Coronary artery (tissue), 2 donors: ENCODE measurements around the gene ZNF320.
A peak's percentile ranks its signal among the peaks of the same experiment; 100 is the strongest.
"Not testable (repeated sequence)": the region's sequence is repeated elsewhere in the genome, so short reads cannot be mapped to it uniquely, and the experiment has no call there.

Experiments used
- DNase-seq: peaks from one replicate; pipeline ENCODE4 v3.0.0-alpha.2; 2017; ENCODE audit warnings: low spot score
- H3K27ac ChIP-seq, 2 donors: fragments of 200-600 bp; sonication (generic); one replicate each; pipeline ENCODE4 v1.5.1; 2016 to 2019
- H3K4me3 ChIP-seq: fragments of 200-600 bp; sonication (generic); 2 replicates; pipeline ENCODE4 v1.5.1; 2016; ENCODE audit warnings: mild to moderate bottlenecking, moderate library complexity
- CTCF ChIP-seq: fragments of 200-600 bp; sonication (generic); IDR thresholded peaks from one replicate; pipeline ENCODE4 v1.5.1; 2019; ENCODE audit warnings: antibody characterized with exemption

ZNF320 gene

DNA sequence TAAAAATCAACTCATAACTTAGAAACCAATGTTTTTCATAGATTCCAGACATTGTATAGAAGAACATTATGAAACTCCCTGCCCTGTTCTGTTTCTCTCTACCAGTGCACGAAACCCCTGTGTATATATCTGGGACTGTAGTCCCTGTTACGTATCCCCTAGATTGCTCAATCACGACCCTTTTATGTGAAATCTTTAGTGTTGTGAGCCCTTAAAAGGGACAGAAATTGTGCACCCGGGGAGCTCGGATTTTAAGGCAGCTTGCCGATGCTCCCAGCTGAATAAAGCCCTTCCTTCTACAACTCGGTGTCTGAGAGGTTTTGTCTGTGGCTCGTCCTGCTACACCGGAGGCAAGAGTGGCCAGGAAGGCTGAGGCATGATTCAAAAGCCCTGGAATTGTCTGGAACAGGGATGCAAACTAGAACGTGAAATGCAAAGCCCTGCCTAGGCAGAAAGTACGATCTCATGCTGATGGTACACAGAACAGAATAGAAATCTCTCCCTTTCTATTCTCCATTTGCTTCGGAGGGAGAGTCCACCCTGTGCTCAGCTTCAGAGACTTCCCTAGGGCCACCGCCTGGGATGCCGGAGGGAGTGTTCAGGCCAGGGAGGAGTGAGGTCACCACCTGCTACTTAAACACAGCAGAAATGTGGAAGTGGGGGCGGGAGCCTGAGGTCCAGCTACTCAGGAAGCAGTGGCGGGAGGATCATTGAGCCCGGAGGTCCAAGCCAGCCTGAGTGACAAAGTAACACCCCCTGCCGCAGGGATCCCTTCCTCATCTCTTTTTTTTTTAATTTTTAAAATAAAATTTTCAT lies 26.6 kb upstream of the ZNF320 start:
- no peak for DNase-seq
- TF ChIP-seq CTCF, result no peak
- Histone ChIP-seq H3K27ac (peak overlapping the region; percentile 44 to 85), H3K4me3 (peak overlapping the region; percentile 75)

DNA sequence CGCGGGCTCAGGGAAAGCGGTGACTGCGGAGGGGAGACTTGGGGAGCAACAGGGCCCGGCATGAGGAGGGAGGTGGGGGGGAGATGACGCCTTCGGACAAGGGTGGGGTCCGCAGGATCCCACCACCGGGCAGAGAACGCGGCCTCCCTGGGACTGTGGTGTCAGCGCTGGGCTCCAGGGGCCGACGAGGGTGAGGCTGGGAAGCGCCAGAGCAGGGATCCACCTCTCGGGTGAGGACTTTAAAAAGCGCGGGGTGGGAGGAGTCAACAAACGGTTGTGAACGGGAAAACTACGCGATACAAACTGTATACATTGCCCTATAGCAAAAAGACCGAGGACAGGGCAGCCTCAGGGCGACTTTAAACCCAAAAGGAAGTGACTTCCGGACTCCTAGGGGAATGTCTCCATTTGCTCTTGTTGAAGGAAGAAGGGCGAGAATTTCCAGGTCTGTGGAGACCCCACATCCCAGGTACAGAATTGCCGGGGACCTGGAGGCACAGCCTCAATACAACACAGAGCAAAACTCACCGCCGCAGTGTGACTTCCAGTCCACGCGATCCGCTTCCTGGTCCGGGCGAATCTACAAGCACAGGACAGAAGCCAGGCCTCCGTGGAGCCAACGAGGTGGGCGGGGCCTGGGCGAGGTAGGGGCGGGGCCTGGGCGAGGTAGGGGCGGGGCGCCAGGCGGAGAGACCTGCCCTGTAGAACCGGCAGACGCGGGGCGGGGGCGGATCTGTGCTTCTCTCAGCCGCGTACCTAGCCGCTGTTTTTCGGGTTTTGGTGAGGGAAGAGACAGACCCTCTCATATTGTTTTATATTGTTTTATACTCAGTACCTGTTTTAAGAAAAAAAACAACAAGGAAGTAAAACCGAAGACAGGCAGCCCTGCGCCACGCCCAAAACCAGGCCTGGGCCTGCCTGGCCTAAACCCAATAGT lies 25.7 kb upstream of the ZNF320 start, which contains the start of gene ZNF888:
TSS of gene ZNF888 (minus strand) at position 588 of the 937 bp plus-strand sequence. CDS start 5,555 bp downstream, outside the sequence.
- no peak for TF ChIP-seq CTCF
- peak within 1 kb of the TSS; percentile 44 to 85 for H3K27ac ChIP-seq
- H3K4me3 ChIP-seq, result peak within 1 kb of the TSS; percentile 75
- peak; percentile 93 for DNase-seq

- no peak for TF ChIP-seq CTCF
- Histone ChIP-seq H3K27ac (no peak overlapping the region), H3K4me3 (no peak overlapping the region)
- no peak for DNase-seq
Observed at GRCh38 chr19:52917531-52917930, 20.1 kb upstream of the ZNF320 start.

DNA sequence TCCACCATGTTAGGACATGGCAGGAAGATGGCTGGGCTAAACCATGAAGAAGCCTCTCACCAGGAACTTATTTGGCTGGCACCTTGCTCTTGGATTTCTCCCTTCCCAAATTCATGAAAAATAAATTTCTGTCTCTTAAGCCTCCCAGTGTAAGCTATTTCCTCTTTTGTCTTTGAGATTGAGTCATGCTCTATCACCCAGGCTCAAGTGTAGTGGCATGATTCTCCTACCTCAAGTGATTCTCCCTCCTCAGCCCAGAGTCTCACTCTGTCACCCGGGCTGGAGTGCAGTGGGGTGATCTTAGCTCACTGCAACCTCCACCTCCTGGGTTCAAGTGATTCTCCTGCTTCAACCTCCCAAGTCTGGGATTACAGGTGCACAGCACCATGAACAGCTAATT lies 13.2 kb upstream of the ZNF320 start:
- no peak overlapping the region for H3K4me3 ChIP-seq
- no peak overlapping the region for H3K27ac ChIP-seq
- DNase-seq, result no peak
- TF ChIP-seq CTCF, result no peak

- not testable (repeated sequence) for H3K4me3 ChIP-seq, DNase-seq, H3K27ac ChIP-seq
Observed at GRCh38 chr19:52904052-52904780, 6.8 kb upstream of the ZNF320 start.

DNA sequence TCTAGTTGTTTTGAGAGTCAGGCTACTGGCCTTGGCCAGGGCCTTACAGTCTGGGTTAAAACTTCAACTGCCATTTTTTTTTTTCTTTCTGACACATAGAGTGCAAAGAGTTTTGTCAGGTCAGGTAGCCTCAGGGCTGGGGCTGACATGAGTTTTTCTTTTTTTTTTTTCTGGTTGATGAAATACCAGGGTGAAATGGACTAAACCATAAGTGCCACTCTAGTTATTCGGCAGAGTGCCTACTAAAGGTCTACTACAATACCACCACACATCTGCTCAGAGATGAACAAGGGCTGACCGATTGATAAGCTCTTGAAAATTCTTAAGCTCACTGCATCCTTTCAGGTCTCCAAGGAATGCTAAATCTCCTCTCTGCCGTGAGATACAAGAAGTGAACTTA lies 4.4 kb upstream of the ZNF320 start:
- no peak for TF ChIP-seq CTCF
- Histone ChIP-seq H3K27ac (no peak overlapping the region), H3K4me3 (no peak overlapping the region)
- no peak for DNase-seq

DNA sequence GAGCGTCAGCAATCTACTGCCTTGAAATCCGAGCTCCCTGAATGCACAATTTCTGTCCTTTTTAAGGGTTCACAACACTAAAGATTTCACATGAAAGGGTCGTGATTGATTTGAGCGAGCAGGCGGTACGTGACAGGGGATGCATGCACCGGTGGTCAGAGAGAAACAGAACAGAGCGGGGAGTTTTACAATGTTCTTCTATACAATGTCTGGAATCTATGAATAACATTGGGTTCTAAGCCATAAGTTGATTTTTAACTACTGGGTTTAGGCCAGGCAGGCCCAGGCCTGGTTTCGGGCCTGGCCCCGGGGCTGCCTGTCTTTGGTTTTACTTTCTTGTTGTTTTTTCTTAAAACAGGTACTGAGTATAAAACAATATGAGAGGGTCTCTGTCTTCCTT lies 1.2 kb upstream of the ZNF320 start:
- H3K27ac ChIP-seq, H3K4me3 ChIP-seq, DNase-seq: not testable (repeated sequence)
